GM19238 (cell line): ENCODE results near the gene SQSTM1.
A peak's percentile ranks its signal among the peaks of the same experiment; 100 is the strongest.
"Not testable (repeated sequence)": the region's sequence is repeated elsewhere in the genome, so short reads cannot be mapped to it uniquely, and the experiment has no call there.

Source experiments
- DNase-seq: peaks from one replicate; pipeline ENCODE4 v3.0.0; 2011; ENCODE audit warnings: low spot score; ENCODE audit not compliant: insufficient read length

Gene SQSTM1

GRCh38 chr5:179820483-179821297 lies at the start of gene SQSTM1:
Gene SQSTM1, plus strand, starts transcription at chr5:179820905. Its CDS starts 32 bp downstream, at chr5:179820937.
- DNase-seq = peak; percentile 74

GRCh38 chr5:179771311-179771895 lies 49.3 kb upstream of the SQSTM1 start:
- DNase-seq = no peak

GRCh38 chr5:179772351-179772750 lies 48.4 kb upstream of the SQSTM1 start:
- DNase-seq = no peak

- DNase-seq = no peak
Observed at GRCh38 chr5:179773686-179774040, 47.0 kb upstream of the SQSTM1 start.

- DNase-seq = no peak
Observed at GRCh38 chr5:179774442-179774841, 46.3 kb upstream of the SQSTM1 start.

- DNase-seq = no peak
Observed at GRCh38 chr5:179776411-179776938, 44.2 kb upstream of the SQSTM1 start.

- DNase-seq = no peak
Observed at GRCh38 chr5:179777456-179777855, 43.2 kb upstream of the SQSTM1 start.

- DNase-seq = no peak
Observed at GRCh38 chr5:179777909-179778308, 42.8 kb upstream of the SQSTM1 start.

- no peak for DNase-seq
Observed at GRCh38 chr5:179778591-179778990, 42.1 kb upstream of the SQSTM1 start.

GRCh38 chr5:179779826-179780225 lies 40.9 kb upstream of the SQSTM1 start:
- DNase-seq = no peak

GRCh38 chr5:179780362-179780761 lies 40.3 kb upstream of the SQSTM1 start:
- no peak for DNase-seq

GRCh38 chr5:179781846-179782245 lies 38.9 kb upstream of the SQSTM1 start:
- no peak for DNase-seq

GRCh38 chr5:179783128-179783527 lies 37.6 kb upstream of the SQSTM1 start:
- DNase-seq = no peak

- no peak for DNase-seq
Observed at GRCh38 chr5:179786861-179787260, 33.8 kb upstream of the SQSTM1 start.

GRCh38 chr5:179788193-179788854 lies 32.4 kb upstream of the SQSTM1 start:
- DNase-seq = no peak

- not testable (repeated sequence) for DNase-seq
Observed at GRCh38 chr5:179789278-179789677, 31.4 kb upstream of the SQSTM1 start.

GRCh38 chr5:179791881-179792611 lies 28.7 kb upstream of the SQSTM1 start:
- DNase-seq = no peak

GRCh38 chr5:179792612-179793467 lies 27.9 kb upstream of the SQSTM1 start:
- DNase-seq = no peak

GRCh38 chr5:179793468-179794139 lies 27.1 kb upstream of the SQSTM1 start, which contains the start of gene LTC4S:
Gene LTC4S, plus strand, starts transcription at chr5:179793986. Its CDS starts 95 bp downstream, at chr5:179794081.
- no peak for DNase-seq

- DNase-seq = no peak
Observed at GRCh38 chr5:179794171-179794570, 26.5 kb upstream of the SQSTM1 start.
